ENCODE measurements around the gene VPS13D. TPM values are rescaled to one million over a fixed set of nuclear protein-coding genes. Genes with fewer than 3 reads are reported as not detected.
A peak's percentile ranks its signal among the peaks of the same experiment; 100 is the strongest.

The VPS13D gene
- total and polyA plus RNA-seq, 4 donors, result 10.2 to 68.3 (median 12.6) TPM

- TF ChIP-seq, protein P1, sequence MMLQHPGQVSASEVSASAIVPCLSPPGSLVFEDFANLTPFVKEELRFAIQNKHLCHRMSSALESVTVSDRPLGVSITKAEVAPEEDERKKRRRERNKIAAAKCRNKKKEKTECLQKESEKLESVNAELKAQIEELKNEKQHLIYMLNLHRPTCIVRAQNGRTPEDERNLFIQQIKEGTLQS (IDR thresholded peaks at IDR 0.05), result no peak
- TF ChIP-seq EGR1 (IDR thresholded peaks at IDR 0.05; ENCODE audit: low read depth in 2 of 2) (no peak), RAD21 (IDR thresholded peaks at IDR 0.05) (no peak), FOXA1 (IDR thresholded peaks at IDR 0.05) (no peak), NR2F2 (IDR thresholded peaks at IDR 0.05) (no peak)
Measured at GRCh38 chr1:12479311-12479710, 249.5 kb downstream of the VPS13D start (continued).

DNA sequence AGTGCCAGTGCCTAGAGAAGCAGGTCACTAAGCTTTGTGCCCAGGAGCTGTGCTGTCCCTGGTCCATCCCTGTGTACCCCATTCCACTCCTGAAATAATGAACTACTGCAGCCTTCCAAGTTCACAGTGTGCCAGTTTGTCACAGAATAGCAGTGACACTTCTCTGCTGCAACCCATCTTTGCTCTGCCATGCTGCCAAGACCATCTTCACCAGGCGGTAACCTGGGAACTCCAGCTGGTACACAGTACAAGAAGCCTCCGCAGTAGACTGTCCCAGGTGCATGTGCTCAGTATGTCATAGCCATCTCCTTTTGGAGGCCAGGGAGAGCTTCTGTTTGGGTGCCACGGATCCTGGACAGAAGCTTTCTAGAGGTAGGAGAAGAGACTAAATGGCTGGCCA is 250.2 kb downstream of the VPS13D start:
- Histone ChIP-seq H3K27me3 (ENCODE audit: control insufficient read depth in 4 of 4, insufficient read depth in 4 of 4, low read length in 3 of 4) (no peaks in the 10 kb centered on the region), H3K36me3 (ENCODE audit: control insufficient read depth in 4 of 4, insufficient read depth in 3 of 4, low read depth in 1 of 4, low read length in 3 of 4) (no peaks in the 10 kb centered on the region), H3K27ac (ENCODE audit: low read depth in 1 of 2, low read length in 2 of 2) (no peak overlapping the region), H3K4me1 (ENCODE audit: control insufficient read depth in 4 of 4, insufficient read depth in 4 of 4, low read length in 3 of 4) (peaks cover 18 to 48% (median 36%) of the 10 kb centered on the region in 4 donors), H3K4me3 (ENCODE audit: low read depth in 1 of 3, low read length in 3 of 3) (no peak overlapping the region), H3K9ac (ENCODE audit: low read depth in 1 of 2, low read length in 2 of 2) (no peak overlapping the region), H3K9me3 (ENCODE audit: control insufficient read depth in 4 of 4, low read length in 3 of 4) (no peaks in the 10 kb centered on the region)
- no peak for DNase-seq (ENCODE audit: low spot score)
- TF ChIP-seq HNF4A (conservative IDR thresholded peaks at IDR 0.05), result no peak
- no peak for TF ChIP-seq FOXA1 (IDR thresholded peaks at IDR 0.05)
- TF ChIP-seq SP1 (IDR thresholded peaks at IDR 0.05), result no peak
- no peak for TF ChIP-seq GABPA (IDR thresholded peaks at IDR 0.05 in 1 of 2, conservative IDR thresholded peaks at IDR 0.05 in 1 of 2)
- no peak for TF ChIP-seq NR2F2 (IDR thresholded peaks at IDR 0.05)
- WGBS, result 96% methylated on average over 3 of the region's 3 CpGs

GRCh38 chr1:12480748-12481362 is 251.0 kb downstream of the VPS13D start:
- H3K27ac ChIP-seq (ENCODE audit: low read depth in 1 of 2, low read length in 2 of 2), result no peak overlapping the region
- no peak overlapping the region for H3K4me3 ChIP-seq (ENCODE audit: low read depth in 1 of 3, low read length in 3 of 3)
- WGBS, result 82% methylated on average over 5 of the region's 5 CpGs
- H3K9ac ChIP-seq (ENCODE audit: low read depth in 1 of 2, low read length in 2 of 2), result no peak overlapping the region
- H3K36me3 ChIP-seq (ENCODE audit: control insufficient read depth in 4 of 4, insufficient read depth in 3 of 4, low read depth in 1 of 4, low read length in 3 of 4), result no peaks in the 10 kb centered on the region
- no peaks in the 10 kb centered on the region for H3K27me3 ChIP-seq (ENCODE audit: control insufficient read depth in 4 of 4, insufficient read depth in 4 of 4, low read length in 3 of 4)
- H3K4me1 ChIP-seq (ENCODE audit: control insufficient read depth in 4 of 4, insufficient read depth in 4 of 4, low read length in 3 of 4), result peaks cover 18 to 48% (median 36%) of the 10 kb centered on the region in 4 donors
- no peaks in the 10 kb centered on the region for H3K9me3 ChIP-seq (ENCODE audit: control insufficient read depth in 4 of 4, low read length in 3 of 4)
- TF ChIP-seq, protein P1 (IDR thresholded peaks at IDR 0.05), result no peak
- no peak for TF ChIP-seq TAF1 (conservative IDR thresholded peaks at IDR 0.05)
- TF ChIP-seq YY1 (IDR thresholded peaks at IDR 0.05), result no peak
- TF ChIP-seq JUND (IDR thresholded peaks at IDR 0.05), result peak in 1 of 2 donors; percentile 43
- DNase-seq (ENCODE audit: low spot score), result no peak

- Histone ChIP-seq H3K4me3 (ENCODE audit: low read depth in 1 of 3, low read length in 3 of 3) (no peak overlapping the region), H3K27me3 (ENCODE audit: control insufficient read depth in 4 of 4, insufficient read depth in 4 of 4, low read length in 3 of 4) (no peaks in the 10 kb centered on the region), H3K9me3 (ENCODE audit: control insufficient read depth in 4 of 4, low read length in 3 of 4) (no peaks in the 10 kb centered on the region), H3K27ac (ENCODE audit: low read depth in 1 of 2, low read length in 2 of 2) (no peak overlapping the region), H3K9ac (ENCODE audit: low read depth in 1 of 2, low read length in 2 of 2) (no peak overlapping the region), H3K36me3 (ENCODE audit: control insufficient read depth in 4 of 4, insufficient read depth in 3 of 4, low read depth in 1 of 4, low read length in 3 of 4) (no peaks in the 10 kb centered on the region), H3K4me1 (ENCODE audit: control insufficient read depth in 4 of 4, insufficient read depth in 4 of 4, low read length in 3 of 4) (peaks cover 22 to 53% (median 39%) of the 10 kb centered on the region in 4 donors)
- 96% methylated on average over 6 of the region's 6 CpGs for WGBS
- TF ChIP-seq FOXA1 (IDR thresholded peaks at IDR 0.05), result no peak
- no peak for TF ChIP-seq EGR1 (IDR thresholded peaks at IDR 0.05; ENCODE audit: low read depth in 2 of 2)
- no peak for DNase-seq (ENCODE audit: low spot score)
Measured at GRCh38 chr1:12481928-12482327, 252.1 kb downstream of the VPS13D start.

DNA sequence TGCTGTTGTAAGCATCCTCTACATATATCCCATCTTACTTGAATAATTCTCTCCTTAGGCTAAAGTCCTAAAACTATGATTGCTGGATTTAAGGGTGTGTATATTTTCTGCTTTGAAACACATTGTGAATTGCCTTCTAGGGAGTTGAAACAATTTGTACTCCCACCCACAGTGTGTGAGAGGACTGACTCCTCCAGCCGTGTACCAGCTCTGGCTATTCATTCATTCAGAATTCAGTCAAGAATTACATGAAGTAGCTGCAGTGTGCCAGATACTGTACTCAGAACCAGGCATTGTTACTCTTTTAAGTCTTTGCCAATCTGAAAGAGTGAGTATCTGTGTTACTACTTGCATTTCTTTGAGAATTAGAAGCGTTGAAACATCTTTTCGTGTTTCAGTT is 253.2 kb downstream of the VPS13D start:
- no peaks in the 10 kb centered on the region for H3K9me3 ChIP-seq (ENCODE audit: control insufficient read depth in 4 of 4, low read length in 3 of 4)
- H3K4me3 ChIP-seq (ENCODE audit: low read depth in 1 of 3, low read length in 3 of 3), result no peak overlapping the region
- no peaks in the 10 kb centered on the region for H3K36me3 ChIP-seq (ENCODE audit: control insufficient read depth in 4 of 4, insufficient read depth in 3 of 4, low read depth in 1 of 4, low read length in 3 of 4)
- no peak overlapping the region for H3K27ac ChIP-seq (ENCODE audit: low read depth in 1 of 2, low read length in 2 of 2)
- no peak overlapping the region for H3K9ac ChIP-seq (ENCODE audit: low read depth in 1 of 2, low read length in 2 of 2)
- no peaks in the 10 kb centered on the region for H3K27me3 ChIP-seq (ENCODE audit: control insufficient read depth in 4 of 4, insufficient read depth in 4 of 4, low read length in 3 of 4)
- H3K4me1 ChIP-seq (ENCODE audit: control insufficient read depth in 4 of 4, insufficient read depth in 4 of 4, low read length in 3 of 4), result peaks cover 18 to 44% (median 31%) of the 10 kb centered on the region in 4 donors
- DNase-seq (ENCODE audit: low spot score), result no peak
- WGBS, result 94% methylated on average over 3 of the region's 3 CpGs
- no peak for TF ChIP-seq TAF1 (conservative IDR thresholded peaks at IDR 0.05)
- TF ChIP-seq, protein P2, sequence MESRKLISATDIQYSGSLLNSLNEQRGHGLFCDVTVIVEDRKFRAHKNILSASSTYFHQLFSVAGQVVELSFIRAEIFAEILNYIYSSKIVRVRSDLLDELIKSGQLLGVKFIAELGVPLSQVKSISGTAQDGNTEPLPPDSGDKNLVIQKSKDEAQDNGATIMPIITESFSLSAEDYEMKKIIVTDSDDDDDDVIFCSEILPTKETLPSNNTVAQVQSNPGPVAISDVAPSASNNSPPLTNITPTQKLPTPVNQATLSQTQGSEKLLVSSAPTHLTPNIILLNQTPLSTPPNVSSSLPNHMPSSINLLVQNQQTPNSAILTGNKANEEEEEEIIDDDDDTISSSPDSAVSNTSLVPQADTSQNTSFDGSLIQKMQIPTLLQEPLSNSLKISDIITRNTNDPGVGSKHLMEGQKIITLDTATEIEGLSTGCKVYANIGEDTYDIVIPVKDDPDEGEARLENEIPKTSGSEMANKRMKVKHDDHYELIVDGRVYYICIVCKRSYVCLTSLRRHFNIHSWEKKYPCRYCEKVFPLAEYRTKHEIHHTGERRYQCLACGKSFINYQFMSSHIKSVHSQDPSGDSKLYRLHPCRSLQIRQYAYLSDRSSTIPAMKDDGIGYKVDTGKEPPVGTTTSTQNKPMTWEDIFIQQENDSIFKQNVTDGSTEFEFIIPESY (IDR thresholded peaks at IDR 0.05), result no peak
- TF ChIP-seq GABPA (IDR thresholded peaks at IDR 0.05 in 1 of 2, conservative IDR thresholded peaks at IDR 0.05 in 1 of 2), result no peak
- TF ChIP-seq, protein P1 (IDR thresholded peaks at IDR 0.05), result no peak
- TF ChIP-seq SP1 (IDR thresholded peaks at IDR 0.05), result no peak
- no peak for TF ChIP-seq RXRA (IDR thresholded peaks at IDR 0.05)
- TF ChIP-seq YY1 (IDR thresholded peaks at IDR 0.05), result no peak
- TF ChIP-seq FOXA2 (IDR thresholded peaks at IDR 0.05), result no peak
- no peak for TF ChIP-seq JUND (IDR thresholded peaks at IDR 0.05)
- TF ChIP-seq RAD21 (IDR thresholded peaks at IDR 0.05), result no peak
- TF ChIP-seq HNF4A (conservative IDR thresholded peaks at IDR 0.05), result no peak
- TF ChIP-seq FOXA1 (IDR thresholded peaks at IDR 0.05), result no peak
- no peak for TF ChIP-seq EGR1 (IDR thresholded peaks at IDR 0.05; ENCODE audit: low read depth in 2 of 2)
- TF ChIP-seq MAX (IDR thresholded peaks at IDR 0.05), result no peak

Data from liver (tissue), 9 donors.